ENCODE results near the gene EDARADD. TPM values are rescaled to one million over a fixed set of nuclear protein-coding genes. Genes with fewer than 3 reads are reported as not detected.
A peak's percentile ranks its signal among the peaks of the same experiment; 100 is the strongest.

The EDARADD gene
- 9.4 TPM for total RNA-seq (ENCODE audit: unreplicated experiment)
- long read RNA-seq, partial matches to known transcripts, result 0 of 3 reads
- long read RNA-seq, other reads (novel, unspliced or antisense), result 0 of 3 reads

GRCh38 chr1:236393681-236394481 lies at the start of gene EDARADD:
Gene EDARADD, plus strand, starts transcription at chr1:236394286. Its CDS starts 159 bp downstream, at chr1:236394445.
- H3K27ac Mint-ChIP-seq (ENCODE audit: unreplicated experiment), result peak within 1 kb of the TSS; percentile 38

GRCh38 chr1:236345728-236346127 lies 48.4 kb upstream of the EDARADD start:
- H3K27me3 Mint-ChIP-seq (ENCODE audit: unreplicated experiment), result no peaks in the 10 kb centered on the region
- DNase-seq (ENCODE audit: low spot score), result peak; percentile 10
- H3K4me1 Mint-ChIP-seq (ENCODE audit: unreplicated experiment), result peaks cover 5% of the 10 kb centered on the region
- no peaks in the 10 kb centered on the region for H3K9me3 Mint-ChIP-seq (ENCODE audit: unreplicated experiment)
- H3K36me3 Mint-ChIP-seq (ENCODE audit: low read depth, unreplicated experiment), result no peaks in the 10 kb centered on the region
- TF ChIP-seq, protein P1, sequence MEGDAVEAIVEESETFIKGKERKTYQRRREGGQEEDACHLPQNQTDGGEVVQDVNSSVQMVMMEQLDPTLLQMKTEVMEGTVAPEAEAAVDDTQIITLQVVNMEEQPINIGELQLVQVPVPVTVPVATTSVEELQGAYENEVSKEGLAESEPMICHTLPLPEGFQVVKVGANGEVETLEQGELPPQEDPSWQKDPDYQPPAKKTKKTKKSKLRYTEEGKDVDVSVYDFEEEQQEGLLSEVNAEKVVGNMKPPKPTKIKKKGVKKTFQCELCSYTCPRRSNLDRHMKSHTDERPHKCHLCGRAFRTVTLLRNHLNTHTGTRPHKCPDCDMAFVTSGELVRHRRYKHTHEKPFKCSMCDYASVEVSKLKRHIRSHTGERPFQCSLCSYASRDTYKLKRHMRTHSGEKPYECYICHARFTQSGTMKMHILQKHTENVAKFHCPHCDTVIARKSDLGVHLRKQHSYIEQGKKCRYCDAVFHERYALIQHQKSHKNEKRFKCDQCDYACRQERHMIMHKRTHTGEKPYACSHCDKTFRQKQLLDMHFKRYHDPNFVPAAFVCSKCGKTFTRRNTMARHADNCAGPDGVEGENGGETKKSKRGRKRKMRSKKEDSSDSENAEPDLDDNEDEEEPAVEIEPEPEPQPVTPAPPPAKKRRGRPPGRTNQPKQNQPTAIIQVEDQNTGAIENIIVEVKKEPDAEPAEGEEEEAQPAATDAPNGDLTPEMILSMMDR (IDR thresholded peaks at IDR 0.05; ENCODE audit: unreplicated experiment), result no peak
- H3K27ac Mint-ChIP-seq (ENCODE audit: unreplicated experiment), result no peak overlapping the region
- H3K4me3 Mint-ChIP-seq (ENCODE audit: unreplicated experiment), result no peak overlapping the region

More at GRCh38 chr1:236393681-236394481, at the start of gene EDARADD:
- no peaks in the 10 kb centered on the region for H3K9me3 Mint-ChIP-seq (ENCODE audit: unreplicated experiment)
- peak within 1 kb of the TSS; percentile 92 for H3K4me3 Mint-ChIP-seq (ENCODE audit: unreplicated experiment)
- peaks cover 7% of the 10 kb centered on the region for H3K27me3 Mint-ChIP-seq (ENCODE audit: unreplicated experiment)
- TF ChIP-seq, protein P1 (IDR thresholded peaks at IDR 0.05; ENCODE audit: unreplicated experiment), result no peak
- peaks cover 25% of the 10 kb centered on the region for H3K4me1 Mint-ChIP-seq (ENCODE audit: unreplicated experiment)
- peaks cover 11% of the 10 kb centered on the region for H3K36me3 Mint-ChIP-seq (ENCODE audit: low read depth, unreplicated experiment)
- no peak for DNase-seq (ENCODE audit: low spot score)

- DNase-seq (ENCODE audit: low spot score), result no peak
- Mint-ChIP-seq H3K4me1 (ENCODE audit: unreplicated experiment) (peaks cover 5% of the 10 kb centered on the region), H3K27ac (ENCODE audit: unreplicated experiment) (no peak overlapping the region), H3K36me3 (ENCODE audit: low read depth, unreplicated experiment) (no peaks in the 10 kb centered on the region), H3K9me3 (ENCODE audit: unreplicated experiment) (no peaks in the 10 kb centered on the region), H3K4me3 (ENCODE audit: unreplicated experiment) (no peak overlapping the region), H3K27me3 (ENCODE audit: unreplicated experiment) (no peaks in the 10 kb centered on the region)
- TF ChIP-seq, protein P1 (IDR thresholded peaks at IDR 0.05; ENCODE audit: unreplicated experiment), result no peak
Measured at GRCh38 chr1:236348071-236348470, 46.0 kb upstream of the EDARADD start.

DNA sequence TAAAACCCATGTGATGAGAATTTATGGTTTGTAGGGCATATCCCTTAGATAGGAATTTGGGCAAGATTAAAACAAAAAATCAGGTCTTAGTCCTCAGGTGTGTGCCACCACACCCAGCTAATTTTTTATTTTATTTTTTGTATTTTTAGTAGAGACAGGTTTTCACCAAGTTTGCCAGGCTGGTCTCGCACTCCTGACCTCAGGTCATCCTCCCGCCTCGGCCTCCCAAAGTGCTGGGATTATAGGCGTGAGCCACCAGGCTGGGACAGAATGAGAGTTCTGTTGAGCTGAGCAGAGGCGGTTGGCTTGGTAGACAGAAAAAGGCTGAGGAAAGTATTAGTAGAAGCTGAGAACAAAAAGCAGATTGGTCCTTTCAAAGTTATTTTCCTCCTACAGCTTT lies 43.8 kb upstream of the EDARADD start:
- no peak overlapping the region for H3K27ac Mint-ChIP-seq (ENCODE audit: unreplicated experiment)
- TF ChIP-seq, protein P1 (IDR thresholded peaks at IDR 0.05; ENCODE audit: unreplicated experiment), result no peak
- no peak overlapping the region for H3K4me3 Mint-ChIP-seq (ENCODE audit: unreplicated experiment)
- peaks cover 5% of the 10 kb centered on the region for H3K4me1 Mint-ChIP-seq (ENCODE audit: unreplicated experiment)
- no peaks in the 10 kb centered on the region for H3K27me3 Mint-ChIP-seq (ENCODE audit: unreplicated experiment)
- DNase-seq (ENCODE audit: low spot score), result no peak
- no peaks in the 10 kb centered on the region for H3K9me3 Mint-ChIP-seq (ENCODE audit: unreplicated experiment)
- H3K36me3 Mint-ChIP-seq (ENCODE audit: low read depth, unreplicated experiment), result no peaks in the 10 kb centered on the region
